DMS114 treated with DMSO at 0.1 percent for 48 hours (cell line): ENCODE measurements around the gene SPATA6.

Experiments
- DNase-seq: peaks from one replicate; lab custom pipeline; 2025; ENCODE audit not compliant: unreplicated experiment; lab: John Stamatoyannopoulos, UW

The SPATA6 gene

GRCh38 chr1:48258106-48258505, 213.9 kb downstream of the SPATA6 start:
- DNase-seq: no peak

- DNase-seq: no peak
Measured at GRCh38 chr1:48254254-48254653, 217.8 kb downstream of the SPATA6 start.

GRCh38 chr1:48251821-48252220, 220.2 kb downstream of the SPATA6 start:
- no peak for DNase-seq

GRCh38 chr1:48251323-48251722, 220.7 kb downstream of the SPATA6 start:
- DNase-seq: no peak

- no peak for DNase-seq
Measured at GRCh38 chr1:48250572-48250971, 221.4 kb downstream of the SPATA6 start.

- no peak for DNase-seq
Measured at GRCh38 chr1:48249868-48250267, 222.1 kb downstream of the SPATA6 start.

- DNase-seq: no peak
Measured at GRCh38 chr1:48248356-48248755, 223.6 kb downstream of the SPATA6 start.

- no peak for DNase-seq
Measured at GRCh38 chr1:48246727-48247126, 225.3 kb downstream of the SPATA6 start.
